Omental fat pad (tissue), 4 donors: ENCODE measurements around the gene SYF2. TPM values are rescaled to one million over a fixed set of nuclear protein-coding genes. Genes with fewer than 3 reads are reported as not detected.

Experiments used
- ATAC-seq: fragments of 150-250 bp; one replicate; pipeline ENCODE4 v1.9.1; 2016; ENCODE audit warnings: mild to moderate bottlenecking, moderate library complexity; ENCODE audit not compliant: low FRiP score
- DNase-seq: peaks from one replicate; pipeline ENCODE4 v3.0.0-alpha.2; 2019; ENCODE audit warnings: low spot score
- CTCF ChIP-seq, 3 donors: fragments of 450-650 bp; IDR thresholded peaks; one replicate each; pipeline ENCODE4 v1.5.1; 2016 to 2017; ENCODE audit warnings: antibody characterized with exemption in 3 of 3, mild to moderate bottlenecking in 3 of 3, moderate library complexity in 2 of 3
- total RNA-seq, 4 donors: library from RNA; depleted of rRNA; stranded (reverse); fragments of >200 nt; gene quantifications; one replicate each; pipeline ENCODE4 v1.1.0, GENCODE V29; 2016

Gene SYF2
- total RNA-seq, 4 donors from 2014 or later: 37.0 to 57.4 (median 47.4) TPM

- TF ChIP-seq CTCF (IDR thresholded peaks at IDR 0.05): no peak
- DNase-seq (no peak), ATAC-seq (no peak)
Observed at GRCh38 chr1:25206201-25206600, 26.1 kb downstream of the SYF2 start.

GRCh38 chr1:25205786-25206185 lies 26.5 kb downstream of the SYF2 start:
- DNase-seq: no peak
- ATAC-seq: no peak
- TF ChIP-seq CTCF (IDR thresholded peaks at IDR 0.05): no peak

- no peak for ATAC-seq
- peak in 1 of 3 donors; percentile 9 for TF ChIP-seq CTCF (IDR thresholded peaks at IDR 0.05)
- no peak for DNase-seq
Observed at GRCh38 chr1:25204797-25205480, 27.4 kb downstream of the SYF2 start.

GRCh38 chr1:25201006-25201405 lies 31.3 kb downstream of the SYF2 start:
- TF ChIP-seq CTCF (IDR thresholded peaks at IDR 0.05): no peak
- DNase-seq: no peak

GRCh38 chr1:25199819-25200620 lies 32.3 kb downstream of the SYF2 start:
- DNase-seq (no peak), ATAC-seq (no peak)
- no peak for TF ChIP-seq CTCF (IDR thresholded peaks at IDR 0.05)

More at GRCh38 chr1:25201006-25201405, 31.3 kb downstream of the SYF2 start:
- no peak for ATAC-seq

- ATAC-seq (no peak), DNase-seq (no peak)
- no peak for TF ChIP-seq CTCF (IDR thresholded peaks at IDR 0.05)
Observed at GRCh38 chr1:25198663-25199252, 33.5 kb downstream of the SYF2 start.
